ENCODE measurements around the gene CHMP1A.

Gene CHMP1A

DNA sequence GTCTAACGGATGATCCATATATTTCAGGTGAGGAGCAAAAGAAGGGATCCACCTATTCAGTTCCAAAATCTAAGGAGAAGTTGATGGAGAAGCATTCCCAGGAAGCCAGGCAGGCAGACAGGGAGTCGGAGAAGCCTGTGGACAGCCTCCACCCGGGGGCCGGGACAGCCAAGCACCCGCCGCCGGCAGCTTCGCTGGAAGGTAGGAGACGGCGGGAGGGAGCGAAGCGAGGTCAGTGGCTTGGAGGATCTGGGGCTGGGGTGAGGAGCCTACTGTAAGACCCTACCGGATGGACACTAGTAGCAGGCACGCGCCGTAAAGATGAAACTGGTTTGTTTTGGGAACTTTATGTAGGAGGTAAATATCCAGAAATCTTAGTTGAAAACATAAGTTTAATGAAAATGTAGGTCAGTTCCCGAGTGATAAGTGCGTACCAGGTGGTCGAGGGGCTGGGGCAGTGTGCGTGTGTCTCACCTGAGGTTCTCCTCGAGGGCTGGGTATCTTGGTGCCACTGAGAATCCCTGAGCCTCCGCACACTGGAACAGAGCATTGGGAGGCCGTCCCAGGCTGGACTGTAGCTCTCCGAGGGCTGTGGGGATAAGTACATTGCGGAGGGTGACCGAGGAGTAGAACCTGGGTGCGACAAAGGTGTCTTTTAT is 842 bp upstream of the CHMP1A start:
- peak overlapping the region; percentile 87 for H3K4me3 Mint-ChIP-seq
- H3K9me3 Mint-ChIP-seq, result no peaks in the 10 kb centered on the region
- no peaks in the 10 kb centered on the region for H3K27me3 Mint-ChIP-seq (ENCODE audit: low read depth)
- H3K36me3 Mint-ChIP-seq (ENCODE audit: low read depth), result peaks cover 46% of the 10 kb centered on the region
- no peak for DNase-seq (ENCODE audit: low spot score)
- H3K27ac Mint-ChIP-seq, result peak overlapping the region; percentile 88
- H3K4me1 Mint-ChIP-seq (ENCODE audit: low read depth), result peaks cover 30% of the 10 kb centered on the region

DNA sequence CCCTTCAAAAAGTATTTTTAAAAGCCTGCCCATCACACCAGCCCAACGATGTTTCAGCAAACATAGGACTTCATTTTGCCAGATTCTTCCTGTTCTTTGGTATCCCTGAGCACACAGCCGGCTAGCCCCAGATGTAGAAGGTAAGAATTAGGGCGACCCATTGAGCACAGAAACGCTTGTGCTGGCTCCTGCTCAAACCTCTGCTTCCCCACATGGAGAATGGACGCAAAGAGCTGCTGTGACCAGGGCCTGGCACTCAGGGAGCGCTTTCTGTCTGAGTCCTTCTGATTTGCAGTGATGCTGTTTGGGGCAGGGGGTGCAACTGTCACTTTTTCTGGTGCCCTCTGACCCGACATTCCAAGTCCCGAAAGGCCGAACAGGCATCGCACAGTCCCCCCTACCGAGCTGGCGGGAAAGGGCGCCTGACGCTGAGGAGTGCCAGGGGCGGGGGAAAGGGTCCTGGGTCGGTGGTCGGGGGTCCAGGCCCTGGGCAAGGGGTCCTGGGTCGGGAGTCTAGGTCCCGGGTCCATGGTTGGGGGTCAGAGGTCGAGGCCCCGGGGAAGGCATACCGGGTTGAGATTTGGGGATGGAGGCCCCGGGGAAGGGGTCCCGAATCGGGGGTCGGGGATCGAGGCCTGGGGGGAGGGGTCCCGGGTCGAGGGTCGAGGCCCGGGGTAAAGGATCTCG is 930 bp downstream of the CHMP1A start:
- no peak for DNase-seq (ENCODE audit: low spot score)

GRCh38 chr16:89655062-89655643 is 2.4 kb downstream of the CHMP1A start:
- Mint-ChIP-seq H3K9me3 (no peaks in the 10 kb centered on the region), H3K4me3 (peak overlapping the region; percentile 87), H3K4me1 (ENCODE audit: low read depth) (peaks cover 29% of the 10 kb centered on the region), H3K27me3 (ENCODE audit: low read depth) (no peaks in the 10 kb centered on the region), H3K36me3 (ENCODE audit: low read depth) (peaks cover 29% of the 10 kb centered on the region), H3K27ac (peak overlapping the region; percentile 60)
- no peak for DNase-seq (ENCODE audit: low spot score)

More for the DNA sequence above, 930 bp downstream of the CHMP1A start:
- Mint-ChIP-seq H3K27me3 (ENCODE audit: low read depth) (no peaks in the 10 kb centered on the region), H3K4me3 (peak overlapping the region; percentile 87), H3K9me3 (no peaks in the 10 kb centered on the region), H3K27ac (peak overlapping the region; percentile 85), H3K4me1 (ENCODE audit: low read depth) (peaks cover 30% of the 10 kb centered on the region), H3K36me3 (ENCODE audit: low read depth) (peaks cover 38% of the 10 kb centered on the region)

- H3K27ac Mint-ChIP-seq, result no peak overlapping the region
- H3K9me3 Mint-ChIP-seq, result no peaks in the 10 kb centered on the region
- peak overlapping the region; percentile 55 for H3K4me3 Mint-ChIP-seq
- DNase-seq (ENCODE audit: low spot score), result no peak
- H3K27me3 Mint-ChIP-seq (ENCODE audit: low read depth), result no peaks in the 10 kb centered on the region
- peaks cover 30% of the 10 kb centered on the region for H3K36me3 Mint-ChIP-seq (ENCODE audit: low read depth)
- H3K4me1 Mint-ChIP-seq (ENCODE audit: low read depth), result peaks cover 23% of the 10 kb centered on the region
Observed at GRCh38 chr16:89653656-89654295, 3.7 kb downstream of the CHMP1A start.

DNA sequence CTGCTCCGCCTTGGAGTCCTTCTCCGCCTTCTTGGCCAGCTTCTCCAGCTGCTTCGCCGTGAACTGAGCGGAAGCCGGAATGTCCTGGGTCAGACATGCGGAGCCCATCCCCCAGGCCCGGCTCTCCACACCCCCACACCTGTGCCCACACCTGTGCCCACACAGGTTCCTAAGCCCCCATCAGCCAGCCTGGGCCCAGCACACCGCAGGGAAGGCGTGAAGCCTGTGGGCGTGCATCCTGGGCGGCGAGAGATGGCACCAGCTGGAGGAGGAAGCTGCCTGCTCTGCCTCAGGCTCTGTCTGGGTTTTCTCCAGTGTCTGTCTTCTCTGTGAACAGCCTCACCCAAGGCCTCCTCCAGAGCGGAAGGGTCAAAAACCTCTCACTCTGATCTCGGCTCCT is 5.9 kb downstream of the CHMP1A start:
- Mint-ChIP-seq H3K36me3 (ENCODE audit: low read depth) (peaks cover 32% of the 10 kb centered on the region), H3K9me3 (no peaks in the 10 kb centered on the region), H3K4me1 (ENCODE audit: low read depth) (peaks cover 15% of the 10 kb centered on the region), H3K27ac (no peak overlapping the region), H3K4me3 (no peak overlapping the region), H3K27me3 (ENCODE audit: low read depth) (no peaks in the 10 kb centered on the region)
- no peak for DNase-seq (ENCODE audit: low spot score)

- H3K27ac Mint-ChIP-seq, result no peak overlapping the region
- H3K36me3 Mint-ChIP-seq (ENCODE audit: low read depth), result peaks cover 34% of the 10 kb centered on the region
- H3K9me3 Mint-ChIP-seq, result no peaks in the 10 kb centered on the region
- no peaks in the 10 kb centered on the region for H3K27me3 Mint-ChIP-seq (ENCODE audit: low read depth)
- no peak for DNase-seq (ENCODE audit: low spot score)
- no peak overlapping the region for H3K4me3 Mint-ChIP-seq
- H3K4me1 Mint-ChIP-seq (ENCODE audit: low read depth), result no peaks in the 10 kb centered on the region
Observed at GRCh38 chr16:89646906-89647305, 10.6 kb downstream of the CHMP1A start.

- H3K36me3 Mint-ChIP-seq (ENCODE audit: low read depth), result peaks cover 34% of the 10 kb centered on the region
Observed at GRCh38 chr16:89646270-89646669, 11.2 kb downstream of the CHMP1A start.

GRCh38 chr16:89645122-89645521 is 12.4 kb downstream of the CHMP1A start:
- H3K27me3 Mint-ChIP-seq (ENCODE audit: low read depth), result no peaks in the 10 kb centered on the region
- H3K4me3 Mint-ChIP-seq, result no peak overlapping the region
- no peaks in the 10 kb centered on the region for H3K9me3 Mint-ChIP-seq
- peaks cover 28% of the 10 kb centered on the region for H3K36me3 Mint-ChIP-seq (ENCODE audit: low read depth)
- no peak for DNase-seq (ENCODE audit: low spot score)
- no peak overlapping the region for H3K27ac Mint-ChIP-seq
- H3K4me1 Mint-ChIP-seq (ENCODE audit: low read depth), result peaks cover 8% of the 10 kb centered on the region

More at GRCh38 chr16:89646270-89646669, 11.2 kb downstream of the CHMP1A start:
- H3K27ac Mint-ChIP-seq, result no peak overlapping the region
- no peaks in the 10 kb centered on the region for H3K9me3 Mint-ChIP-seq
- no peak overlapping the region for H3K4me3 Mint-ChIP-seq
- H3K27me3 Mint-ChIP-seq (ENCODE audit: low read depth), result no peaks in the 10 kb centered on the region
- no peak for DNase-seq (ENCODE audit: low spot score)
- peaks cover under 1% of the 10 kb centered on the region for H3K4me1 Mint-ChIP-seq (ENCODE audit: low read depth)

GRCh38 chr16:89643769-89644300 is 13.7 kb downstream of the CHMP1A start:
- Mint-ChIP-seq H3K4me3 (no peak overlapping the region), H3K36me3 (ENCODE audit: low read depth) (peaks cover 23% of the 10 kb centered on the region), H3K4me1 (ENCODE audit: low read depth) (peaks cover 8% of the 10 kb centered on the region), H3K9me3 (no peaks in the 10 kb centered on the region), H3K27me3 (ENCODE audit: low read depth) (no peaks in the 10 kb centered on the region), H3K27ac (no peak overlapping the region)
- no peak for DNase-seq (ENCODE audit: low spot score)

GRCh38 chr16:89642574-89642973 is 14.9 kb downstream of the CHMP1A start:
- H3K27me3 Mint-ChIP-seq (ENCODE audit: low read depth), result no peaks in the 10 kb centered on the region
- no peak for DNase-seq (ENCODE audit: low spot score)
- H3K27ac Mint-ChIP-seq, result no peak overlapping the region
- peaks cover 8% of the 10 kb centered on the region for H3K4me1 Mint-ChIP-seq (ENCODE audit: low read depth)
- peaks cover 19% of the 10 kb centered on the region for H3K36me3 Mint-ChIP-seq (ENCODE audit: low read depth)
- H3K9me3 Mint-ChIP-seq, result no peaks in the 10 kb centered on the region
- H3K4me3 Mint-ChIP-seq, result no peak overlapping the region

DNA sequence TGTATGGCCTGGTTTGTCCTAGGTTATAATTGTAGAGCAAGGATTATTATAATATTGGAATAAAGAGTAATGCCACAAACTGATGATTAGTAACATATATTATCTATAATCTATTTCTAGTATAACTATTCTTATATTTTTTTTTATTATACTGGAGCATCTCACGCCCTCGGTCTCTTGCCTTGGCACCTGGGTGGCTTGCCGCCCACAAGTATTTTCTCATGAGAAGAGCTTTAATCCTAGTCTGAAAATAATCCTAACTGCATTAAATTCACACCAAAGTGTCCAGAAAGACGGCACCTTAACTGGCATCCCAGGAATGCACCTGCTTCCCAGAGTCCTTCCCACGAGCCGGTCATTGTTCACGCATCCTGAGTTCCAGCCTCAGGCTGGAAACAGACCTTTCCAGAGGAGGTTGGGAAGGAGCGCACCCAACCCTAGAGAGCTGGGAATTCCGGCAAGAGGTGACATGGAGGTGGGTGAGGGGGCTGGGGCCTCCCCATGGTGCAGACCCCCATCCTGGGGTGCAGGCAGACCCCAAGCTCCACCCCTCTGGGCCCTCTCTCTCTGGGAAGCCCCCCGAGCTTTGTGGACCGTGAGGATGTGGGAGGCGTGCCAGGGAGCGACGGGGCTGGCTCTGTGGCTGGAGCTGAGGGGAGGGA is 15.9 kb downstream of the CHMP1A start:
- Mint-ChIP-seq H3K4me3 (peak overlapping the region; percentile 75), H3K9me3 (no peaks in the 10 kb centered on the region), H3K27me3 (ENCODE audit: low read depth) (no peaks in the 10 kb centered on the region), H3K36me3 (ENCODE audit: low read depth) (peaks cover 15% of the 10 kb centered on the region), H3K27ac (no peak overlapping the region), H3K4me1 (ENCODE audit: low read depth) (peaks cover 8% of the 10 kb centered on the region)
- DNase-seq (ENCODE audit: low spot score), result no peak

DNA sequence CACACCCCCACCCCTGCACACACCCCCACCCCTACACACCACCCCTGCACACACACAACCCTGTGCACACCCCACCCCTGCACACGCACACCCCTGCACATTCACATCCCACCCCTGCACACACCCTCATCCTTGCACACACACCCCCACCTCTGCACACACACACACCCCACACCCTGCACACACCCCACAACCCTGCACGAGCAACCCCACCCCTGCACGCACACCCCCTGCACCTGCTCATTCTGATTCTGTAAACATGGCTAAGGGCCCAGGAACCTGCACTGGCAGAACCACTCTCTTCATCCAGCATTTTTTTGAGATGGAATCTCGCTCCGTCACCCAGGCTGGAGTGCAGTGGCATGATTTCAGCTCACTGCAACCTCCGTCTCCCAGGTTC is 18.1 kb downstream of the CHMP1A start:
- peaks cover 8% of the 10 kb centered on the region for H3K4me1 Mint-ChIP-seq (ENCODE audit: low read depth)
- H3K4me3 Mint-ChIP-seq, result no peak overlapping the region
- no peaks in the 10 kb centered on the region for H3K27me3 Mint-ChIP-seq (ENCODE audit: low read depth)
- no peak overlapping the region for H3K27ac Mint-ChIP-seq
- no peaks in the 10 kb centered on the region for H3K9me3 Mint-ChIP-seq
- H3K36me3 Mint-ChIP-seq (ENCODE audit: low read depth), result peaks cover 3% of the 10 kb centered on the region
- DNase-seq (ENCODE audit: low spot score), result no peak

GRCh38 chr16:89638455-89638854 is 19.1 kb downstream of the CHMP1A start:
- no peak for DNase-seq (ENCODE audit: low spot score)
- no peaks in the 10 kb centered on the region for H3K36me3 Mint-ChIP-seq (ENCODE audit: low read depth)
- H3K9me3 Mint-ChIP-seq, result no peaks in the 10 kb centered on the region
- H3K27ac Mint-ChIP-seq, result no peak overlapping the region
- H3K4me1 Mint-ChIP-seq (ENCODE audit: low read depth), result peaks cover 8% of the 10 kb centered on the region
- no peak overlapping the region for H3K4me3 Mint-ChIP-seq
- no peaks in the 10 kb centered on the region for H3K27me3 Mint-ChIP-seq (ENCODE audit: low read depth)
